ENCODE measurements around the gene IGFL2. TPM values are rescaled to one million over a fixed set of nuclear protein-coding genes. Genes with fewer than 3 reads are reported as not detected.
"Not testable (repeated sequence)": the region's sequence is repeated elsewhere in the genome, so short reads cannot be mapped to it uniquely, and the experiment has no call there.

Gene IGFL2
- total RNA-seq, 3 donors from 2014 or later (not counting 1 experiment from before 2014, with no cell fraction given), result not detected

- ATAC-seq, result no peak
- no peak for DNase-seq
- no peak overlapping the region for H3K27ac ChIP-seq (ENCODE audit: low read length)
- intact Hi-C loops (cut with micrococcal nuclease), result no loop called here
- no peaks in the 10 kb centered on the region for H3K9me3 ChIP-seq (ENCODE audit: control insufficient read depth, insufficient read depth, low read length)
- H3K4me1 Mint-ChIP-seq, result no peaks in the 10 kb centered on the region
- H3K9me3 Mint-ChIP-seq, result no peaks in the 10 kb centered on the region
- H3K27me3 ChIP-seq (ENCODE audit: control insufficient read depth, insufficient read depth, low read length), result peaks cover 7% of the 10 kb centered on the region
- no peak overlapping the region for H3K27ac Mint-ChIP-seq
- H3K36me3 Mint-ChIP-seq, result no peaks in the 10 kb centered on the region
- no peak overlapping the region for H3K4me3 Mint-ChIP-seq
- H3K4me1 ChIP-seq (ENCODE audit: control insufficient read depth, insufficient read depth, low read length), result no peaks in the 10 kb centered on the region
- TF ChIP-seq, protein P1, sequence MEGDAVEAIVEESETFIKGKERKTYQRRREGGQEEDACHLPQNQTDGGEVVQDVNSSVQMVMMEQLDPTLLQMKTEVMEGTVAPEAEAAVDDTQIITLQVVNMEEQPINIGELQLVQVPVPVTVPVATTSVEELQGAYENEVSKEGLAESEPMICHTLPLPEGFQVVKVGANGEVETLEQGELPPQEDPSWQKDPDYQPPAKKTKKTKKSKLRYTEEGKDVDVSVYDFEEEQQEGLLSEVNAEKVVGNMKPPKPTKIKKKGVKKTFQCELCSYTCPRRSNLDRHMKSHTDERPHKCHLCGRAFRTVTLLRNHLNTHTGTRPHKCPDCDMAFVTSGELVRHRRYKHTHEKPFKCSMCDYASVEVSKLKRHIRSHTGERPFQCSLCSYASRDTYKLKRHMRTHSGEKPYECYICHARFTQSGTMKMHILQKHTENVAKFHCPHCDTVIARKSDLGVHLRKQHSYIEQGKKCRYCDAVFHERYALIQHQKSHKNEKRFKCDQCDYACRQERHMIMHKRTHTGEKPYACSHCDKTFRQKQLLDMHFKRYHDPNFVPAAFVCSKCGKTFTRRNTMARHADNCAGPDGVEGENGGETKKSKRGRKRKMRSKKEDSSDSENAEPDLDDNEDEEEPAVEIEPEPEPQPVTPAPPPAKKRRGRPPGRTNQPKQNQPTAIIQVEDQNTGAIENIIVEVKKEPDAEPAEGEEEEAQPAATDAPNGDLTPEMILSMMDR (IDR thresholded peaks at IDR 0.05), result no peak
- no peaks in the 10 kb centered on the region for H3K36me3 ChIP-seq (ENCODE audit: control insufficient read depth, insufficient read depth, low read length)
- H3K4me3 ChIP-seq (ENCODE audit: low read length), result no peak overlapping the region
- 94% methylated on average over 8 of the region's 8 CpGs for WGBS (ENCODE audit: insufficient coverage)
- H3K27me3 Mint-ChIP-seq (ENCODE audit: low read depth in 2 of 2), result peaks cover 29 to 42% of the 10 kb centered on the region in 2 donors
Observed at GRCh38 chr19:46182476-46182875, 34.4 kb downstream of the IGFL2 start.

- H3K4me1 Mint-ChIP-seq; H3K9me3 ChIP-seq (ENCODE audit: control insufficient read depth, insufficient read depth, low read length); DNase-seq; intact Hi-C loops (cut with micrococcal nuclease); H3K27ac Mint-ChIP-seq; H3K4me3 ChIP-seq (ENCODE audit: low read length); H3K4me1 ChIP-seq (ENCODE audit: control insufficient read depth, insufficient read depth, low read length); H3K27ac ChIP-seq (ENCODE audit: low read length); H3K36me3 ChIP-seq (ENCODE audit: control insufficient read depth, insufficient read depth, low read length); H3K36me3 Mint-ChIP-seq; ATAC-seq; H3K4me3 Mint-ChIP-seq; H3K9me3 Mint-ChIP-seq: not testable (repeated sequence)
- peaks cover 17% of the 10 kb centered on the region for H3K27me3 ChIP-seq (ENCODE audit: control insufficient read depth, insufficient read depth, low read length)
- 49% methylated on average over 6 of the region's 6 CpGs for WGBS (ENCODE audit: insufficient coverage)
- peaks cover 33 to 64% of the 10 kb centered on the region in 2 donors for H3K27me3 Mint-ChIP-seq (ENCODE audit: low read depth in 2 of 2)
Observed at GRCh38 chr19:46184775-46185710, 37.0 kb downstream of the IGFL2 start.

DNA sequence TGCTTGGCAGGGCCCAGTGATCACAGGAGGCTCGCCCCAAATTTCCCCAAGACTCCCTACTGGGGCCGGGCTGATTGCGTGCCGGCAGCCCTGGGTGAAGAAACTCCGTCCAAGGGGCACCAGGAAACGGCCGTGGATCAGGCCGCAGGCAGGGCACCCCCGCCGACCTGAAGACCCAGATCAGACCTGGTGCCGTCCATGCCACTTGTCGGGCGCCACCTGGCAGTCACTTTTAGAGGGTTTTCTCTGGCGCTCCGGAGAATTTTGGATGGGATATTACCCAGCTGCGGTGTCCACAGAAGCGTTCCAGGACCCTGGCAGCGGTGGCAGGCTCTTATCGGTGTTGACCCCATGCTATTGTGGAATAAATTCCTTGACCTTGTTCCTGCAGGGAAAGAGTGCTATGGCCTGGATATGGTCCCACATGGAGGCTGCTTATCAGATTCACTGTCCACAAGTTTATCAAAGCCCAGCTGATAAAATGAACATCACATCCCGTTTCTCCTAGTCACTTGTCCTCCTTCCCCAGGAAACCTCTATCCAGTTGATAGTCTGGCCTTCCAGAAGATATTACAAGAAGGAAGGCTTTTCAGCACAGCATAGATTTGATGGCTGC, 38.2 kb downstream of the IGFL2 start:
- H3K9me3 Mint-ChIP-seq, result no peaks in the 10 kb centered on the region
- WGBS (ENCODE audit: insufficient coverage), result 88% methylated on average over 20 of the region's 20 CpGs
- H3K4me1 Mint-ChIP-seq, result no peaks in the 10 kb centered on the region
- Histone ChIP-seq H3K4me3 (ENCODE audit: low read length) (no peak overlapping the region), H3K9me3 (ENCODE audit: control insufficient read depth, insufficient read depth, low read length) (no peaks in the 10 kb centered on the region), H3K36me3 (ENCODE audit: control insufficient read depth, insufficient read depth, low read length) (no peaks in the 10 kb centered on the region), H3K4me1 (ENCODE audit: control insufficient read depth, insufficient read depth, low read length) (no peaks in the 10 kb centered on the region), H3K27me3 (ENCODE audit: control insufficient read depth, insufficient read depth, low read length) (peaks cover 17% of the 10 kb centered on the region), H3K27ac (ENCODE audit: low read length) (no peak overlapping the region)
- H3K4me3 Mint-ChIP-seq, result no peak overlapping the region
- DNase-seq (no peak), ATAC-seq (no peak)
- peaks cover 36 to 75% of the 10 kb centered on the region in 2 donors for H3K27me3 Mint-ChIP-seq (ENCODE audit: low read depth in 2 of 2)
- TF ChIP-seq, protein P1 (IDR thresholded peaks at IDR 0.05), result no peak
- no peak overlapping the region for H3K27ac Mint-ChIP-seq
- no peaks in the 10 kb centered on the region for H3K36me3 Mint-ChIP-seq
- intact Hi-C loops (cut with micrococcal nuclease), result no loop called here

DNA sequence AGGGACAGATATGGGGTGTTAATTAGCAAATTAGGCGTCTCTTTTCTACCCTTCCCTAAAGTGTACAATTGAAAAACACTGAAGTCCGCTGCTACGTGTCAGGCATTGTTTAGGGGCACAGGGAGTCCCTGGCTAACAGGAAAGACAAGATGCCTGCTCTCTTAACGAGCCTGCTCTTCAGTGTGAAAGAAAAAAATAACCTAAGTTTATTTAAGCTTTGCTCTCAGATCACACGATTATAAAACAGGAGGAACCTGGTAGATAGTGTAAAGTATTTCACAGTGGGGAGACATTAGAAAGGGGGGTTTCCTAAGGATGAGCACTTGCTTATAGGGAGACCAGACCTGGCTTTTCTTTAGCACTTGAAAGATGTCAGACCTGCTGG, 38.7 kb downstream of the IGFL2 start:
- no peak for DNase-seq
- no peaks in the 10 kb centered on the region for H3K4me1 ChIP-seq (ENCODE audit: control insufficient read depth, insufficient read depth, low read length)
- H3K4me3 ChIP-seq (ENCODE audit: low read length), result no peak overlapping the region
- H3K27ac ChIP-seq (ENCODE audit: low read length), result no peak overlapping the region
- intact Hi-C loops (cut with micrococcal nuclease), result no loop called here
- H3K36me3 ChIP-seq (ENCODE audit: control insufficient read depth, insufficient read depth, low read length), result no peaks in the 10 kb centered on the region
- Mint-ChIP-seq H3K27ac (no peak overlapping the region), H3K36me3 (no peaks in the 10 kb centered on the region), H3K9me3 (no peaks in the 10 kb centered on the region), H3K27me3 (ENCODE audit: low read depth in 2 of 2) (peaks cover 36 to 76% of the 10 kb centered on the region in 2 donors), H3K4me3 (no peak overlapping the region), H3K4me1 (no peaks in the 10 kb centered on the region)
- ATAC-seq, result no peak
- H3K27me3 ChIP-seq (ENCODE audit: control insufficient read depth, insufficient read depth, low read length), result peaks cover 17% of the 10 kb centered on the region
- 74% methylated on average over 5 of the region's 5 CpGs for WGBS (ENCODE audit: insufficient coverage)
- no peaks in the 10 kb centered on the region for H3K9me3 ChIP-seq (ENCODE audit: control insufficient read depth, insufficient read depth, low read length)
- TF ChIP-seq, protein P1 (IDR thresholded peaks at IDR 0.05), result no peak
